ENCODE measurements around the gene ZNF727.
"Not testable (repeated sequence)": the region's sequence is repeated elsewhere in the genome, so short reads cannot be mapped to it uniquely, and the experiment has no call there.

Gene ZNF727

DNA sequence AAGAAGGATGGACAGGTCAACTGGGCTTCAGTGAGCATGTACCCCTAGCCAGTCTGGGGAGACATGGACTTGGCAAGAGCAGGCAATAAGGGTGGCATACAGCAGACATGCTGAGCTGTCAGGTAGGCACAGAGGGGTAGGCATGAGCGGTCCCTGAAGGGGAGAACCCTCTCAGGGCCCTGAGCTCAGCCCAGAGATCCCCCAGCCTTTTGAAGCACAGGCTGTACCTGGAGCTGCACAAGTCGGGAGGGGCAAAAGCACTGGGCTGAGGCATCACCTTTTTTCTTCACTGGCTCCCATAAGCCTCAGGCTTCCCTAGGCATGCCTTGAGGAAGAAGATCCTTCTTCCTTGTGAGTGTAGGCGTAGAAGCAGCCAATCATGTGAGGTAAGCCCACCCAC lies 42.3 kb downstream of the ZNF727 start:
- Histone ChIP-seq H3K4me3 (ENCODE audit: low read length) (no peak overlapping the region), H3K36me3 (replicated peaks; ENCODE audit: insufficient read depth, low read length) (no peaks in the 10 kb centered on the region), H3K4me1 (ENCODE audit: low read length) (no peaks in the 10 kb centered on the region), H3K9ac (ENCODE audit: low read length) (no peak overlapping the region), H3K27me3 (replicated peaks; ENCODE audit: insufficient read depth, low read length) (no peaks in the 10 kb centered on the region), H2AFZ (ENCODE audit: low read length) (no peak overlapping the region), H3K9me2 (replicated peaks; ENCODE audit: insufficient read depth, low read length) (no peaks in the 10 kb centered on the region), H3K27ac (ENCODE audit: low read length) (no peak overlapping the region), H3F3A (ENCODE audit: insufficient read depth, low read length) (no peaks in the 10 kb centered on the region), H3K9me3 (replicated peaks; ENCODE audit: insufficient read depth, low read length) (no peaks in the 10 kb centered on the region), H4K20me1 (ENCODE audit: insufficient read depth, low read length) (no peaks in the 10 kb centered on the region), H3K79me2 (ENCODE audit: low read length) (no peaks in the 10 kb centered on the region), H3K4me2 (ENCODE audit: low read depth, low read length) (no peak overlapping the region)
- TF ChIP-seq EZH2phosphoT487 (IDR thresholded peaks at IDR 0.05; ENCODE audit: low read length) (no peak), EZH2 (optimal IDR thresholded peaks at IDR 0.05; ENCODE audit: low read depth, low read length) (no peak)
- TF ChIP-seq, protein P1, sequence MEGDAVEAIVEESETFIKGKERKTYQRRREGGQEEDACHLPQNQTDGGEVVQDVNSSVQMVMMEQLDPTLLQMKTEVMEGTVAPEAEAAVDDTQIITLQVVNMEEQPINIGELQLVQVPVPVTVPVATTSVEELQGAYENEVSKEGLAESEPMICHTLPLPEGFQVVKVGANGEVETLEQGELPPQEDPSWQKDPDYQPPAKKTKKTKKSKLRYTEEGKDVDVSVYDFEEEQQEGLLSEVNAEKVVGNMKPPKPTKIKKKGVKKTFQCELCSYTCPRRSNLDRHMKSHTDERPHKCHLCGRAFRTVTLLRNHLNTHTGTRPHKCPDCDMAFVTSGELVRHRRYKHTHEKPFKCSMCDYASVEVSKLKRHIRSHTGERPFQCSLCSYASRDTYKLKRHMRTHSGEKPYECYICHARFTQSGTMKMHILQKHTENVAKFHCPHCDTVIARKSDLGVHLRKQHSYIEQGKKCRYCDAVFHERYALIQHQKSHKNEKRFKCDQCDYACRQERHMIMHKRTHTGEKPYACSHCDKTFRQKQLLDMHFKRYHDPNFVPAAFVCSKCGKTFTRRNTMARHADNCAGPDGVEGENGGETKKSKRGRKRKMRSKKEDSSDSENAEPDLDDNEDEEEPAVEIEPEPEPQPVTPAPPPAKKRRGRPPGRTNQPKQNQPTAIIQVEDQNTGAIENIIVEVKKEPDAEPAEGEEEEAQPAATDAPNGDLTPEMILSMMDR (IDR thresholded peaks at IDR 0.05; ENCODE audit: low read length), result no peak
- DNase-seq, result no peak

DNA sequence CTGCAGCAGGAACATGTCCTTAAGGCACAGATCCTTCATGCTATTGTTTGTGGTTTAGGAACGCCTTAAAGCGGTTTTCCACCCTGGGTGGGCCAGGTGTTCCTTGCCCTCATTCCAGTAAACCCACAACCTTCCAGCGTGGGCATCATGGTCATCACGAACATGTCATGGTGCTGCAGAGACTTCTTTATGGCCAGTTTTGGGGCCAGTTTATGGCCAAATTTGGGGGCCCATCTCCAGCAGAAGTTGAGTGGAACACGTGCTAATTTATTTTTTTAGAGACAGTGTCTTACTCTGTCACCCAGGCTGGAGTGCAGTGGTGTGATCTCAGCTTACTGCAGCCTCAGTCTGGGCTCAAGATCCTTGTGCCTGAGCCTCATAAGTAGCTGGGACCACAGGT lies 43.6 kb downstream of the ZNF727 start:
- H3K4me3 ChIP-seq (ENCODE audit: low read length); DNase-seq; H3K9me3 ChIP-seq (replicated peaks; ENCODE audit: insufficient read depth, low read length); H3K79me2 ChIP-seq (ENCODE audit: low read length); H3K4me1 ChIP-seq (ENCODE audit: low read length); H4K20me1 ChIP-seq (ENCODE audit: insufficient read depth, low read length); H3K9me2 ChIP-seq (replicated peaks; ENCODE audit: insufficient read depth, low read length); H3K9ac ChIP-seq (ENCODE audit: low read length); H3F3A ChIP-seq (ENCODE audit: insufficient read depth, low read length); H3K27me3 ChIP-seq (replicated peaks; ENCODE audit: insufficient read depth, low read length); H3K4me2 ChIP-seq (ENCODE audit: low read depth, low read length); H3K36me3 ChIP-seq (replicated peaks; ENCODE audit: insufficient read depth, low read length); H3K27ac ChIP-seq (ENCODE audit: low read length); H2AFZ ChIP-seq (ENCODE audit: low read length): not testable (repeated sequence)

All from MM.1S (cell line).